Mucosa of descending colon (tissue), 3 donors: ENCODE results near the gene GALNT18. TPM values are rescaled to one million over a fixed set of nuclear protein-coding genes. Genes with fewer than 3 reads are reported as not detected.

Experiments
- ATAC-seq: fragments of 200-7000 bp; cut with Tn5 transposase; one replicate; pipeline ENCODE4 v1.9.1; 2020; ENCODE audit warnings: mild to moderate bottlenecking, moderate library complexity
- DNase-seq, 3 donors: peaks; one replicate each; pipeline ENCODE4 v3.0.0-alpha.2; 2020
- H3K36me3 ChIP-seq: fragments of 200-600 bp; one replicate; pipeline ENCODE4 v1.8.0; 2021; ENCODE audit warnings: low read depth, mild to moderate bottlenecking
- H3K4me1 ChIP-seq: fragments of 200-600 bp; one replicate; pipeline ENCODE4 v1.8.0; 2021; ENCODE audit warnings: low read depth, mild to moderate bottlenecking
- H3K4me3 ChIP-seq: fragments of 200-600 bp; one replicate; pipeline ENCODE4 v1.8.0; 2021; ENCODE audit warnings: mild to moderate bottlenecking
- H3K9me3 ChIP-seq: fragments of 200-600 bp; one replicate; pipeline ENCODE4 v1.8.0; 2021; ENCODE audit warnings: mild to moderate bottlenecking
- CTCF ChIP-seq: fragments of 200-600 bp; IDR thresholded peaks from one replicate; pipeline ENCODE4 v1.8.0; 2022; ENCODE audit warnings: antibody characterized with exemption, mild to moderate bottlenecking
- intact Hi-C, 2 donors: fragments of 100-400 bp; cut with DNase I in 1 of 2; cut with micrococcal nuclease in 1 of 2; formaldehyde crosslinking; loops; one replicate each; pipeline versions ENCODE4 v1.11.0 to v1.11.1; 2022; cut with DNase I, micrococcal nuclease
- total RNA-seq, 3 donors: library from RNA; stranded (reverse); fragmentation: NEBNext Ultra II Directional in 2 of 3; extraction: Animal tissue kit (Norgen Biotek cat#: 25700) in 2 of 3; gene quantifications; one replicate each; pipeline versions ENCODE4 v1.2.1 to v1.2.4, GENCODE V29; 2021 to 2023
- donor health status: DM: no; HTN: no; CAD: no; lungs with moderate emphysema.
- donor health status: DM: no; HTN: no; CAD: no.
- donor health status: DM: no; HTN: yes; CAD: no.

Gene GALNT18
- total RNA-seq, 3 donors from 2014 or later = 2.0 to 27.8 (median 5.4) TPM

GRCh38 chr11:11667056-11667455 lies 45.3 kb upstream of the GALNT18 start:
- TF ChIP-seq CTCF = no peak
- Histone ChIP-seq H3K4me1 (no peaks in the 10 kb centered on the region), H3K36me3 (no peaks in the 10 kb centered on the region), H3K9me3 (no peaks in the 10 kb centered on the region), H3K4me3 (no peak overlapping the region)
- intact Hi-C loops = no loop called here
- no peak for ATAC-seq
- no peak for DNase-seq

GRCh38 chr11:11665407-11665806 lies 43.6 kb upstream of the GALNT18 start:
- Histone ChIP-seq H3K36me3 (no peaks in the 10 kb centered on the region), H3K4me1 (no peaks in the 10 kb centered on the region), H3K9me3 (no peaks in the 10 kb centered on the region), H3K4me3 (no peak overlapping the region)
- DNase-seq = no peak
- no peak for TF ChIP-seq CTCF
- no peak for ATAC-seq
- intact Hi-C loops = no loop called here

- Histone ChIP-seq H3K4me3 (no peak overlapping the region), H3K36me3 (no peaks in the 10 kb centered on the region), H3K4me1 (no peaks in the 10 kb centered on the region), H3K9me3 (no peaks in the 10 kb centered on the region)
- ATAC-seq (no peak), DNase-seq (no peak)
- no peak for TF ChIP-seq CTCF
- intact Hi-C loops = no loop called here
These were observed 42.1 kb upstream of the GALNT18 start for GRCh38 chr11:11663907-11664306.

GRCh38 chr11:11662578-11662977 lies 40.8 kb upstream of the GALNT18 start:
- H3K4me3 ChIP-seq = no peak overlapping the region
- H3K36me3 ChIP-seq = no peaks in the 10 kb centered on the region
- TF ChIP-seq CTCF = no peak
- DNase-seq (no peak), ATAC-seq (no peak)
- no peaks in the 10 kb centered on the region for H3K9me3 ChIP-seq
- intact Hi-C loops = no loop called here
- H3K4me1 ChIP-seq = no peaks in the 10 kb centered on the region

- H3K9me3 ChIP-seq = no peaks in the 10 kb centered on the region
- H3K36me3 ChIP-seq = no peaks in the 10 kb centered on the region
- intact Hi-C loops = no loop called here
- no peak for TF ChIP-seq CTCF
- no peak for ATAC-seq
- no peak overlapping the region for H3K4me3 ChIP-seq
- no peaks in the 10 kb centered on the region for H3K4me1 ChIP-seq
- DNase-seq = no peak
These were observed 39.7 kb upstream of the GALNT18 start for GRCh38 chr11:11661326-11662040.

GRCh38 chr11:11660363-11660740 lies 38.5 kb upstream of the GALNT18 start:
- TF ChIP-seq CTCF = no peak
- no peak for ATAC-seq
- no peak overlapping the region for H3K4me3 ChIP-seq
- H3K9me3 ChIP-seq = no peaks in the 10 kb centered on the region
- no peaks in the 10 kb centered on the region for H3K4me1 ChIP-seq
- intact Hi-C loops = no loop called here
- no peak for DNase-seq
- no peaks in the 10 kb centered on the region for H3K36me3 ChIP-seq
